Measurements from ENCODE around the gene BEGAIN.

- no peak for TF ChIP-seq CTCF (IDR thresholded peaks at IDR 0.05)
- TF ChIP-seq POLR2A (IDR thresholded peaks at IDR 0.05), result no peak
Observed at GRCh38 chr14:100612986-100613385, 25.8 kb upstream of the BEGAIN start.

Measured in adrenal gland (tissue), 5 donors.